AML-193 (cell line): Measurements from ENCODE around the gene NPSR1.
"Not testable (repeated sequence)": the region's sequence is repeated elsewhere in the genome, so short reads cannot be mapped to it uniquely, and the experiment has no call there.

ENCODE experiments used
- DNase-seq, 2 experiments: peaks; one replicate each; lab custom pipeline; 2025; lab: John Stamatoyannopoulos, UW

The NPSR1 gene

GRCh38 chr7:34869057-34869456, 211.0 kb downstream of the NPSR1 start:
- no peak for DNase-seq

- DNase-seq, result not testable (repeated sequence)
Measured at GRCh38 chr7:34870041-34870440, 212.0 kb downstream of the NPSR1 start.

- DNase-seq, result not testable (repeated sequence)
Measured at GRCh38 chr7:34874329-34874728, 216.3 kb downstream of the NPSR1 start.

- DNase-seq, result no peak
Measured at GRCh38 chr7:34875481-34875880, 217.5 kb downstream of the NPSR1 start.

- not testable (repeated sequence) for DNase-seq
Measured at GRCh38 chr7:34878944-34879735, 221.1 kb downstream of the NPSR1 start.

- DNase-seq, result no peak
Measured at GRCh38 chr7:34879871-34880270, 221.9 kb downstream of the NPSR1 start.

GRCh38 chr7:34883855-34884254, 225.8 kb downstream of the NPSR1 start:
- DNase-seq, result not testable (repeated sequence)

- DNase-seq, result no peak
Measured at GRCh38 chr7:34886856-34887255, 228.8 kb downstream of the NPSR1 start.

- DNase-seq, result no peak
Measured at GRCh38 chr7:34889951-34890350, 231.9 kb downstream of the NPSR1 start.

- DNase-seq, result no peak
Measured at GRCh38 chr7:34895202-34895601, 237.2 kb downstream of the NPSR1 start.
